DND-41 (cell line): ENCODE data around the gene PSMD3.

ENCODE experiments used
- EZH2 ChIP-seq: IDR thresholded peaks from 3 replicates; pipeline ENCODE4 v1.6.1; 2012; ENCODE audit warnings: borderline replicate concordance, low read depth, mild to moderate bottlenecking, moderate library complexity, low read length, inconsistent platforms; ENCODE audit not compliant: severe bottlenecking
- TF ChIP-seq, protein P1 (sequence below): IDR thresholded peaks from 2 replicates; pipeline ENCODE4 v1.5.1; 2012; ENCODE audit warnings: borderline replicate concordance, low read length, moderate library complexity, mild to moderate bottlenecking; ENCODE audit not compliant: poor library complexity, severe bottlenecking; ENCODE audit errors: extremely low read depth

DNA sequence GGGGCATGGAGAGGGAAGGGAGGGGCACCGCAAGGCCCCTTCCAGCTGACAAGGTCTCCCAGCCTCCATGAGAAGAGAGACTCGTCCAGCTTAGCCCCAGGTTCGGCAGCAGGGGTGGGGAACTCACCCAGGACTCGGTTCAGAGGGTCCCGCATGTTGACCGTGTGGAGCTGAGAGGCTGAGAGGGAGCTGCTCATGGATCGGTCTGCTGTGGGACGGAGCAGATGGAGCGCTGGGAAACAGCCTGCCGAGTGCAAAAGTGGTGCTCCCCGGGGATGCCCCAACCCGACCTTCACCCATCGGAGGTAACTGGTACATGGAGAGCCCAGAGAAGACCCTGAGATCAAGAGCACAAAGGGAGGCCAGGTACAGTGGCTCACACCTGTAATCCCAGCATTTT, 39.5 kb downstream of the PSMD3 start:
- TF ChIP-seq, protein P1, sequence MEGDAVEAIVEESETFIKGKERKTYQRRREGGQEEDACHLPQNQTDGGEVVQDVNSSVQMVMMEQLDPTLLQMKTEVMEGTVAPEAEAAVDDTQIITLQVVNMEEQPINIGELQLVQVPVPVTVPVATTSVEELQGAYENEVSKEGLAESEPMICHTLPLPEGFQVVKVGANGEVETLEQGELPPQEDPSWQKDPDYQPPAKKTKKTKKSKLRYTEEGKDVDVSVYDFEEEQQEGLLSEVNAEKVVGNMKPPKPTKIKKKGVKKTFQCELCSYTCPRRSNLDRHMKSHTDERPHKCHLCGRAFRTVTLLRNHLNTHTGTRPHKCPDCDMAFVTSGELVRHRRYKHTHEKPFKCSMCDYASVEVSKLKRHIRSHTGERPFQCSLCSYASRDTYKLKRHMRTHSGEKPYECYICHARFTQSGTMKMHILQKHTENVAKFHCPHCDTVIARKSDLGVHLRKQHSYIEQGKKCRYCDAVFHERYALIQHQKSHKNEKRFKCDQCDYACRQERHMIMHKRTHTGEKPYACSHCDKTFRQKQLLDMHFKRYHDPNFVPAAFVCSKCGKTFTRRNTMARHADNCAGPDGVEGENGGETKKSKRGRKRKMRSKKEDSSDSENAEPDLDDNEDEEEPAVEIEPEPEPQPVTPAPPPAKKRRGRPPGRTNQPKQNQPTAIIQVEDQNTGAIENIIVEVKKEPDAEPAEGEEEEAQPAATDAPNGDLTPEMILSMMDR, result no peak
- TF ChIP-seq EZH2, result no peak
